Measurements from ENCODE around the gene PRKAG2. TPM values are rescaled to one million over a fixed set of nuclear protein-coding genes. Genes with fewer than 3 reads are reported as not detected.

Gene PRKAG2
- total RNA-seq, 1 donor from 2014 or later, result 4.7 TPM

DNA sequence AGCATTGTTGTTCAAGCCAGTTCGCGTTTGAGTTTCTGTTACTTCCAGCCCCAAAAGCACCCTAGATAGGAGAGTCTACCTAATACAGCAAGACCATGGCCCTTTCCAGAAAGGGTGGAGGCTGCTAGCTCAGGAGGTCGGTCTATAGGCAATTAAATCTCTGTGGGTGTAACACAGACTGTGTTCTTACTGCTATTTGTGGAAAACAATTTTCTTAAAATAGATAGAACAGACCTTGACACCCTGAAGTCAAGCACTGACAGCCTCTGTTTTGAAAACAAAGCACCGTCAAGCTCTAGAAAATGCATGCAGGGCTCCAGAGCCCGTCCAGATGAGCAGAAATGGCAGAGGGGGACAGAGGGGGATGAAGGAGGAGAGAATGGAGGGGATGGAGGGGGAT is 156.6 kb downstream of the PRKAG2 start:
- H3K4me3 ChIP-seq (ENCODE audit: low read length in 3 of 3), result peak overlapping the region in 2 of 3 donors; percentile 49
- H3K9ac ChIP-seq (ENCODE audit: low read depth in 1 of 3, low read length in 3 of 3), result peak overlapping the region; percentile 8 to 75 (median 65)
- H3K9me3 ChIP-seq (ENCODE audit: control insufficient read depth in 3 of 3, low read length in 3 of 3), result no peaks in the 10 kb centered on the region
- peak overlapping the region; percentile 73 for H3K27ac ChIP-seq (ENCODE audit: low read depth, low read length)
- H3K4me1 ChIP-seq (ENCODE audit: control insufficient read depth in 3 of 3, insufficient read depth in 3 of 3, low read length in 3 of 3), result peaks cover 8 to 51% (median 48%) of the 10 kb centered on the region in 3 donors
- no peaks in the 10 kb centered on the region for H3K36me3 ChIP-seq (ENCODE audit: control insufficient read depth in 3 of 3, insufficient read depth in 3 of 3, low read length in 3 of 3)
- H3K27me3 ChIP-seq (ENCODE audit: control insufficient read depth in 3 of 3, insufficient read depth in 3 of 3, low read length in 3 of 3), result no peaks in the 10 kb centered on the region

DNA sequence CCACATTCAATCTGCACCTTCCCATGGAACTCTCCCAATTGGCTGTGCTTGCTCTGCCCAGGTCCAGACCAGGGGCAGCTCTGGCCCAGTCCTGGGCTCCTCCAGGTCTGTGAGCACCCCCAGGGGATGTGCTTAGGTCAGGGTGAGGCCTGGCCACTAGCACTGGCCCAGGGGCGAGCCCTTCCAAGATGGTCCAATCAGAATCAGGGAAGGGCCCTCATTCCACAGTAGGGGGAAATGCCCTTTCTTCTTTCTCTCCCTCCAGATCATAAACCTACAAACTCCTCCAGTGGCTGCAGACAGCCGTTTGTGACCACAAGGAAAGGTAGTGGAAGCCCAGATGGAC is 157.0 kb downstream of the PRKAG2 start:
- Histone ChIP-seq H3K4me1 (ENCODE audit: control insufficient read depth in 3 of 3, insufficient read depth in 3 of 3, low read length in 3 of 3) (peaks cover 8 to 51% (median 48%) of the 10 kb centered on the region in 3 donors), H3K9ac (ENCODE audit: low read depth in 1 of 3, low read length in 3 of 3) (peak overlapping the region; percentile 8 to 75 (median 65)), H3K27ac (ENCODE audit: low read depth, low read length) (peak overlapping the region; percentile 73)

DNA sequence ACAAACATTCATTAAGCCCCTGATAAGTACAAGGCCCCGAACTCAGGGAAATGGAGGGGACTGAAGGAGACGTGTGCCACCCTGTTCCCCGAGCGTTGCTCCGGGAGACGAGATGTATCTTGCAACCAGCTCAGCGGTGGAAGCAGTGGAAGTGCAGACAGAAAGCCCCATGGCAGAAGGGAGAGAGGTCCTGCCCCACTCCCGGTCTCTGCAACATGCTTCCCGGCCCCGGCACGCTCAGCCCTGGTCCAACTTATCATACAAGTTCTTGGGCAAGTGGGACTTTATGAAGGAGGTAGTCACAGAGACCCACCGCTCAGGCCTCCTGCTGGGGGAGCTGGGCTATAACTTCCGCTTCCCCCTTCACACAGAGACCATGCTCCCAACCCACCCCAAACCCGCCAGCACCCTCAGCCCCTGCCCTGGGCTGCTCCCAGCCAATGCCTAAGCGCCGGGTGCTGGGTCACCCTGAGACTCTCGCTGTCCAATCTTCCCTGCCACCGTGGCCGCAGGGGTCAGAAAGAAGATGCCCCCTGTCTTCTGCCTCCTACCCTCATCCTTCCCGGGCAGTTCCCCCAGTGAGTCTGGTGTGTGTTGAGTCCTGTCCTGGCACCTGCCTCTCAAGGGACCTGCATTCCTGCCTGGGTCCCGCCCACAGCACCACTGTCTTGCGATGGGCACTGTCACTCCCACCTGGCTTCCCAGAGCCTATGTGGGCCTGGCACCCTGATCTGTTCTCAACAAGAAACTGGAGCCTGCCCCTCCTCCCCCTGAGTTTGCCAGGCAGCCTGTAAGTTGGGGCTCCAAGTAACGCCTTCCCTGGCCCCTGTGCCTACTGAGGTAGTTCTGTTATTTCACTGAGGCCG is 157.7 kb downstream of the PRKAG2 start:
- Histone ChIP-seq H3K4me3 (ENCODE audit: low read length in 3 of 3) (no peak overlapping the region), H3K4me1 (ENCODE audit: control insufficient read depth in 3 of 3, insufficient read depth in 3 of 3, low read length in 3 of 3) (peaks cover 8 to 51% (median 48%) of the 10 kb centered on the region in 3 donors), H3K9me3 (ENCODE audit: control insufficient read depth in 3 of 3, low read length in 3 of 3) (no peaks in the 10 kb centered on the region), H3K9ac (ENCODE audit: low read depth in 1 of 3, low read length in 3 of 3) (peak overlapping the region in 1 of 3 donors; percentile 75), H3K27me3 (ENCODE audit: control insufficient read depth in 3 of 3, insufficient read depth in 3 of 3, low read length in 3 of 3) (no peaks in the 10 kb centered on the region), H3K36me3 (ENCODE audit: control insufficient read depth in 3 of 3, insufficient read depth in 3 of 3, low read length in 3 of 3) (no peaks in the 10 kb centered on the region), H3K27ac (ENCODE audit: low read depth, low read length) (peak overlapping the region; percentile 73)

More for the DNA sequence above, 157.0 kb downstream of the PRKAG2 start:
- Histone ChIP-seq H3K9me3 (ENCODE audit: control insufficient read depth in 3 of 3, low read length in 3 of 3) (no peaks in the 10 kb centered on the region), H3K36me3 (ENCODE audit: control insufficient read depth in 3 of 3, insufficient read depth in 3 of 3, low read length in 3 of 3) (no peaks in the 10 kb centered on the region), H3K27me3 (ENCODE audit: control insufficient read depth in 3 of 3, insufficient read depth in 3 of 3, low read length in 3 of 3) (no peaks in the 10 kb centered on the region), H3K4me3 (ENCODE audit: low read length in 3 of 3) (peak overlapping the region in 2 of 3 donors; percentile 49)

DNA sequence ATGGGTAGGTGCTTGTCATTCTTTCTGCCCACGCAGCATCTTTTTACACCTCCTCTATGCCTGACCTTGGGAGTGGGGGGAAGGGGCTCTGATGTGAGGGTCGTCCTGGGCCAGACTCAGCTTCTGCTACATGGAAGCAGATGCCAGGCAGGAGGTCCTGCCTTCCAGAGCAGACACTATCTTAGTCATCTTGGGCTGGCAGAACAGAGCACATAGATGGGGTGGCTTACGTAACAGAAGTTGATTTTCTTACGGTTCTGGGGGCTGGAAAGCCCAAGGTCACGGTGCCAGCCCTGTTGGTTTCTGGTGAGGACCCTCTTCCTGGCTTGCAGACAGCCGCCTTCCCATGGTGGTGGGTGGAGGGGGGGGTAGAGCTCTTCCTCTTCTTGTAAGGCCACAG is 159.0 kb downstream of the PRKAG2 start:
- Histone ChIP-seq H3K27ac (ENCODE audit: low read depth, low read length) (no peak overlapping the region), H3K4me3 (ENCODE audit: low read length in 3 of 3) (no peak overlapping the region), H3K4me1 (ENCODE audit: control insufficient read depth in 3 of 3, insufficient read depth in 3 of 3, low read length in 3 of 3) (peaks cover 8 to 51% (median 49%) of the 10 kb centered on the region in 3 donors), H3K9ac (ENCODE audit: low read depth in 1 of 3, low read length in 3 of 3) (no peak overlapping the region), H3K36me3 (ENCODE audit: control insufficient read depth in 3 of 3, insufficient read depth in 3 of 3, low read length in 3 of 3) (no peaks in the 10 kb centered on the region), H3K27me3 (ENCODE audit: control insufficient read depth in 3 of 3, insufficient read depth in 3 of 3, low read length in 3 of 3) (no peaks in the 10 kb centered on the region), H3K9me3 (ENCODE audit: control insufficient read depth in 3 of 3, low read length in 3 of 3) (no peaks in the 10 kb centered on the region)

DNA sequence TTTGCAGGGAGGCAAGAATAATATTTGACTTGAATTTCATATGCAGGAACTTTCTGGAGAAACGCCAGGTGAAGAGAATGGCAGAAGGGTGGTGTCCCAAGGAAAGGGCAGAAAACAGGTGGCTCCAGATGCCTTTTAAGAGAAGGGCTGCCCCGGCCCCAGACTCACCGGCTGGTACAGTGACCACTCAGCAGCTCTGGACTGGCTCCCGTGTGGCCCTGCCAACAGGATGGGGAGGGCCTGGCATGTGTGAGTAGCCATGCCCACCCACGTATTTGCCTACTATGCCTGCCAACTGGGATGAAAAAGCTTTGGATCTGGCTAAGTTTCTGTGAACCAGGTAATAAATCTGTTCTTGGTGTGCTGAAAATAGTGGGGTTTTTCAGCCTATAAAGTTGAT is 159.5 kb downstream of the PRKAG2 start:
- Histone ChIP-seq H3K27ac (ENCODE audit: low read depth, low read length) (no peak overlapping the region), H3K4me1 (ENCODE audit: control insufficient read depth in 3 of 3, insufficient read depth in 3 of 3, low read length in 3 of 3) (peaks cover 8 to 54% (median 51%) of the 10 kb centered on the region in 3 donors), H3K27me3 (ENCODE audit: control insufficient read depth in 3 of 3, insufficient read depth in 3 of 3, low read length in 3 of 3) (no peaks in the 10 kb centered on the region), H3K36me3 (ENCODE audit: control insufficient read depth in 3 of 3, insufficient read depth in 3 of 3, low read length in 3 of 3) (no peaks in the 10 kb centered on the region), H3K4me3 (ENCODE audit: low read length in 3 of 3) (no peak overlapping the region), H3K9me3 (ENCODE audit: control insufficient read depth in 3 of 3, low read length in 3 of 3) (no peaks in the 10 kb centered on the region), H3K9ac (ENCODE audit: low read depth in 1 of 3, low read length in 3 of 3) (no peak overlapping the region)

DNA sequence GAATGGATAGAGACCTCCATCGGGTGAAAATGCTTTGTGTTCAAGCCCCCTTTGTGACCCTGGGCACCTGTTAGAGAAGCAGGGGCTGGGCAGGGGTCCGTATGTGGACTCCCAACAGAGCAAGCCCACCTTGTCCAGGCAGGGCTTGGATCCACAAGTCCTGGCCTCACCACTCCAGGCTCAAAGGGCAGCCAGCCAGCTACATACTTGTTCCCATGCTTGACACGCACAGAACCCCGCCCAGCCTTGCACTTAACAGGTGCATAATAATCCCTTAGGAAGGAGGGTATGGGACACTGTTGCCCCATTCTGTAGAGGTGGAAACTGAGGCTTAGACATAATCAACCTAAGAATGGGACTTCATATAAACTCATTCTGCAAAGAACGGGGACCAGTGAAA is 160.6 kb downstream of the PRKAG2 start:
- Histone ChIP-seq H3K9me3 (ENCODE audit: control insufficient read depth in 3 of 3, low read length in 3 of 3) (no peaks in the 10 kb centered on the region), H3K27me3 (ENCODE audit: control insufficient read depth in 3 of 3, insufficient read depth in 3 of 3, low read length in 3 of 3) (no peaks in the 10 kb centered on the region), H3K4me3 (ENCODE audit: low read length in 3 of 3) (no peak overlapping the region), H3K4me1 (ENCODE audit: control insufficient read depth in 3 of 3, insufficient read depth in 3 of 3, low read length in 3 of 3) (peaks cover 8 to 56% (median 47%) of the 10 kb centered on the region in 3 donors), H3K27ac (ENCODE audit: low read depth, low read length) (no peak overlapping the region), H3K9ac (ENCODE audit: low read depth in 1 of 3, low read length in 3 of 3) (no peak overlapping the region), H3K36me3 (ENCODE audit: control insufficient read depth in 3 of 3, insufficient read depth in 3 of 3, low read length in 3 of 3) (no peaks in the 10 kb centered on the region)

DNA sequence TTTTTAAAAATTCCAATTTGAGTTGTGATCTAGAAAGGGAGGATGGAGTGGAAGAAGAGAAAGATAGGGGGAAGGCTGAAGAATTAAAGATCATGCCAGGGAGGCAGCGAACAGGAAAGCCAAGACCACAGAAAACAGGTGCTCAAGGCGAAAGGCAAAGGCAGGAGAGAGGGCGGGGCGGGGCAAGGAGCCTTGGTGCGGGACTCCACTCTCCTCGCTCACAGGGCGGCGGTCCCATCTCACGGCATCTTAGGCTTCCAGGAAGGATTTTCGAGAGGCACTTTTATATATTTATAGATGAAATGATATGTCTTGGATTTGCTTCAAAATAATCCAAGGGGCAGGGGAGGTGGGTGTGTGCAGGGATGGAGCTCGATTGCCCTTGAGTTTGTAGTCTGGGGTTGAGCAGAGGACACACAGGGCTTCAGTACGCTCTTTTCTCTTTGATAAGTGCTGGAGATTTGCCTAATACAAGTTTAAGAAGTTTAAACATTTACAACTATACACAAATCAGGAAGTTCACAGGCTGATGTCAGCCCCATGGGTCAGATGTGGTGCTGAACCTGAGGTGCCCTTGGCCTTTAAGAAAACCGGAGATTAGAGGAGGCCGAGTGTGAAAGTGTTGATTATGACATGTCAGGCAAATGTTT is 161.1 kb downstream of the PRKAG2 start:
- no peaks in the 10 kb centered on the region for H3K9me3 ChIP-seq (ENCODE audit: control insufficient read depth in 3 of 3, low read length in 3 of 3)
- no peaks in the 10 kb centered on the region for H3K36me3 ChIP-seq (ENCODE audit: control insufficient read depth in 3 of 3, insufficient read depth in 3 of 3, low read length in 3 of 3)
- no peak overlapping the region for H3K27ac ChIP-seq (ENCODE audit: low read depth, low read length)
- no peak overlapping the region for H3K4me3 ChIP-seq (ENCODE audit: low read length in 3 of 3)
- H3K4me1 ChIP-seq (ENCODE audit: control insufficient read depth in 3 of 3, insufficient read depth in 3 of 3, low read length in 3 of 3), result peaks cover 8 to 51% (median 43%) of the 10 kb centered on the region in 3 donors
- H3K9ac ChIP-seq (ENCODE audit: low read depth in 1 of 3, low read length in 3 of 3), result no peak overlapping the region
- no peaks in the 10 kb centered on the region for H3K27me3 ChIP-seq (ENCODE audit: control insufficient read depth in 3 of 3, insufficient read depth in 3 of 3, low read length in 3 of 3)

DNA sequence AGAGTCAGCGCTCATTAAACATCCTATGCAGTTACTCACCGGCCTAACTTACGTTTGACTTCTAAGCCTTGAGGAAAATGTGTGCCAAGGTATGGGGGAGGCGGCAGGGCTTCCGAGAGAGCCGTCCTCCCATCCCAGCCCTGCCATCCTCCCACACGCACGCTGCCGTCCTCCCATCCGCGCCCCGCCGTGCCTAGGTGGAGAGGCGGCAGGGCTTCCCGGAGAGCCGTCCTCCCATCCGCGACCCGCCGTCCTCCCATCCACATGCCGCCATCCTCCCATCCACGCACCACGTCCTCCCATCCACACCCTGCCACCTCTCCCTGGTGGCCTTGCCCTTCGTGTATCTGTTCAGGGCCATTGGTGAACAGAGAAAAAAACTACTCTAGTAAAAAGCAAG is 162.7 kb downstream of the PRKAG2 start:
- Histone ChIP-seq H3K4me3 (ENCODE audit: low read length in 3 of 3) (no peak overlapping the region), H3K27ac (ENCODE audit: low read depth, low read length) (no peak overlapping the region), H3K9me3 (ENCODE audit: control insufficient read depth in 3 of 3, low read length in 3 of 3) (no peaks in the 10 kb centered on the region), H3K9ac (ENCODE audit: low read depth in 1 of 3, low read length in 3 of 3) (no peak overlapping the region), H3K36me3 (ENCODE audit: control insufficient read depth in 3 of 3, insufficient read depth in 3 of 3, low read length in 3 of 3) (no peaks in the 10 kb centered on the region), H3K27me3 (ENCODE audit: control insufficient read depth in 3 of 3, insufficient read depth in 3 of 3, low read length in 3 of 3) (no peaks in the 10 kb centered on the region), H3K4me1 (ENCODE audit: control insufficient read depth in 3 of 3, insufficient read depth in 3 of 3, low read length in 3 of 3) (peaks cover 0 to 39% (median 32%) of the 10 kb centered on the region in 3 donors)

GRCh38 chr7:151712810-151713125 is 164.1 kb downstream of the PRKAG2 start:
- Histone ChIP-seq H3K9ac (ENCODE audit: low read depth in 1 of 3, low read length in 3 of 3) (no peak overlapping the region), H3K27ac (ENCODE audit: low read depth, low read length) (no peak overlapping the region), H3K9me3 (ENCODE audit: control insufficient read depth in 3 of 3, low read length in 3 of 3) (no peaks in the 10 kb centered on the region), H3K4me3 (ENCODE audit: low read length in 3 of 3) (no peak overlapping the region), H3K27me3 (ENCODE audit: control insufficient read depth in 3 of 3, insufficient read depth in 3 of 3, low read length in 3 of 3) (no peaks in the 10 kb centered on the region), H3K4me1 (ENCODE audit: control insufficient read depth in 3 of 3, insufficient read depth in 3 of 3, low read length in 3 of 3) (peaks cover 8 to 44% (median 39%) of the 10 kb centered on the region in 3 donors), H3K36me3 (ENCODE audit: control insufficient read depth in 3 of 3, insufficient read depth in 3 of 3, low read length in 3 of 3) (no peaks in the 10 kb centered on the region)
